ENCODE measurements around the gene FTH1. TPM values are rescaled to one million over a fixed set of nuclear protein-coding genes. Genes with fewer than 3 reads are reported as not detected.

The FTH1 gene
- total RNA-seq, 1 donor from 2014 or later = 585 TPM

GRCh38 chr11:62000539-62001446, 33.4 kb upstream of the FTH1 start:
- H3K36me3 Mint-ChIP-seq (ENCODE audit: low read depth) = peaks cover 7% of the 10 kb centered on the region
- intact Hi-C loops (cut with micrococcal nuclease) = no loop called here
- no peak for DNase-seq (ENCODE audit: low spot score)
- no peak overlapping the region for H3K27ac Mint-ChIP-seq
- H3K4me1 Mint-ChIP-seq (ENCODE audit: low read depth) = no peaks in the 10 kb centered on the region
- peaks cover 9% of the 10 kb centered on the region for H3K9me3 Mint-ChIP-seq
- H3K4me3 Mint-ChIP-seq (ENCODE audit: low read depth) = no peak overlapping the region
- no peaks in the 10 kb centered on the region for H3K27me3 Mint-ChIP-seq (ENCODE audit: low read depth)

- peaks cover 7% of the 10 kb centered on the region for H3K36me3 Mint-ChIP-seq (ENCODE audit: low read depth)
- intact Hi-C loops (cut with micrococcal nuclease) = no loop called here
- no peaks in the 10 kb centered on the region for H3K27me3 Mint-ChIP-seq (ENCODE audit: low read depth)
- peaks cover 9% of the 10 kb centered on the region for H3K9me3 Mint-ChIP-seq
- DNase-seq (ENCODE audit: low spot score) = no peak
- no peaks in the 10 kb centered on the region for H3K4me1 Mint-ChIP-seq (ENCODE audit: low read depth)
- H3K27ac Mint-ChIP-seq = no peak overlapping the region
- H3K4me3 Mint-ChIP-seq (ENCODE audit: low read depth) = no peak overlapping the region
Observed at GRCh38 chr11:61999141-61999975, 31.9 kb upstream of the FTH1 start.

GRCh38 chr11:61996933-61997332, 29.5 kb upstream of the FTH1 start:
- H3K4me1 Mint-ChIP-seq (ENCODE audit: low read depth) = no peaks in the 10 kb centered on the region
- peaks cover 9% of the 10 kb centered on the region for H3K9me3 Mint-ChIP-seq
- no peaks in the 10 kb centered on the region for H3K27me3 Mint-ChIP-seq (ENCODE audit: low read depth)
- no peak overlapping the region for H3K27ac Mint-ChIP-seq
- intact Hi-C loops (cut with micrococcal nuclease) = no loop called here
- no peak for DNase-seq (ENCODE audit: low spot score)
- no peak overlapping the region for H3K4me3 Mint-ChIP-seq (ENCODE audit: low read depth)
- H3K36me3 Mint-ChIP-seq (ENCODE audit: low read depth) = peaks cover 7% of the 10 kb centered on the region

- H3K27ac Mint-ChIP-seq = no peak overlapping the region
- peaks cover 4% of the 10 kb centered on the region for H3K27me3 Mint-ChIP-seq (ENCODE audit: low read depth)
- intact Hi-C loops (cut with micrococcal nuclease) = no loop called here
- no peaks in the 10 kb centered on the region for H3K4me1 Mint-ChIP-seq (ENCODE audit: low read depth)
- H3K36me3 Mint-ChIP-seq (ENCODE audit: low read depth) = peaks cover 7% of the 10 kb centered on the region
- H3K4me3 Mint-ChIP-seq (ENCODE audit: low read depth) = no peak overlapping the region
- H3K9me3 Mint-ChIP-seq = peaks cover 9% of the 10 kb centered on the region
- DNase-seq (ENCODE audit: low spot score) = no peak
Observed at GRCh38 chr11:61994981-61995380, 27.5 kb upstream of the FTH1 start.

- intact Hi-C loops (cut with micrococcal nuclease) = no loop called here
- H3K4me1 Mint-ChIP-seq (ENCODE audit: low read depth) = no peaks in the 10 kb centered on the region
- peaks cover 27% of the 10 kb centered on the region for H3K9me3 Mint-ChIP-seq
- peaks cover 30% of the 10 kb centered on the region for H3K27me3 Mint-ChIP-seq (ENCODE audit: low read depth)
- DNase-seq (ENCODE audit: low spot score) = no peak
- no peak overlapping the region for H3K4me3 Mint-ChIP-seq (ENCODE audit: low read depth)
- no peak overlapping the region for H3K27ac Mint-ChIP-seq
- H3K36me3 Mint-ChIP-seq (ENCODE audit: low read depth) = peaks cover 3% of the 10 kb centered on the region
Observed at GRCh38 chr11:61985869-61986268, 18.4 kb upstream of the FTH1 start.

- Mint-ChIP-seq H3K9me3 (peaks cover 21% of the 10 kb centered on the region), H3K27me3 (ENCODE audit: low read depth) (peaks cover 11% of the 10 kb centered on the region), H3K4me3 (ENCODE audit: low read depth) (no peak overlapping the region), H3K36me3 (ENCODE audit: low read depth) (peaks cover 3% of the 10 kb centered on the region), H3K27ac (no peak overlapping the region), H3K4me1 (ENCODE audit: low read depth) (no peaks in the 10 kb centered on the region)
- intact Hi-C loops (cut with micrococcal nuclease) = no loop called here
- DNase-seq (ENCODE audit: low spot score) = no peak
Observed at GRCh38 chr11:61983419-61983818, 16.0 kb upstream of the FTH1 start.

GRCh38 chr11:61980783-61981541, 13.5 kb upstream of the FTH1 start:
- no peak overlapping the region for H3K27ac Mint-ChIP-seq
- peaks cover 2% of the 10 kb centered on the region for H3K27me3 Mint-ChIP-seq (ENCODE audit: low read depth)
- intact Hi-C loops (cut with micrococcal nuclease) = no loop called here
- no peak for DNase-seq (ENCODE audit: low spot score)
- H3K36me3 Mint-ChIP-seq (ENCODE audit: low read depth) = no peaks in the 10 kb centered on the region
- H3K4me3 Mint-ChIP-seq (ENCODE audit: low read depth) = no peak overlapping the region
- H3K4me1 Mint-ChIP-seq (ENCODE audit: low read depth) = peaks cover 4% of the 10 kb centered on the region
- peaks cover 4% of the 10 kb centered on the region for H3K9me3 Mint-ChIP-seq

GRCh38 chr11:61978703-61979661, 11.5 kb upstream of the FTH1 start:
- no peaks in the 10 kb centered on the region for H3K36me3 Mint-ChIP-seq (ENCODE audit: low read depth)

GRCh38 chr11:61976813-61977475, 9.5 kb upstream of the FTH1 start:
- H3K27me3 Mint-ChIP-seq (ENCODE audit: low read depth) = no peaks in the 10 kb centered on the region
- intact Hi-C loops (cut with micrococcal nuclease) = no loop called here
- no peaks in the 10 kb centered on the region for H3K36me3 Mint-ChIP-seq (ENCODE audit: low read depth)
- no peak overlapping the region for H3K27ac Mint-ChIP-seq
- no peaks in the 10 kb centered on the region for H3K9me3 Mint-ChIP-seq
- H3K4me3 Mint-ChIP-seq (ENCODE audit: low read depth) = no peak overlapping the region
- peak; percentile 7 for DNase-seq (ENCODE audit: low spot score)
- H3K4me1 Mint-ChIP-seq (ENCODE audit: low read depth) = peaks cover 18% of the 10 kb centered on the region

More at GRCh38 chr11:61978703-61979661, 11.5 kb upstream of the FTH1 start:
- Mint-ChIP-seq H3K27ac (no peak overlapping the region), H3K4me1 (ENCODE audit: low read depth) (peaks cover 6% of the 10 kb centered on the region), H3K27me3 (ENCODE audit: low read depth) (no peaks in the 10 kb centered on the region), H3K9me3 (no peaks in the 10 kb centered on the region), H3K4me3 (ENCODE audit: low read depth) (no peak overlapping the region)
- no peak for DNase-seq (ENCODE audit: low spot score)
- intact Hi-C loops (cut with micrococcal nuclease) = no loop called here

GRCh38 chr11:61976420-61976800, 9.0 kb upstream of the FTH1 start:
- Mint-ChIP-seq H3K4me3 (ENCODE audit: low read depth) (no peak overlapping the region), H3K4me1 (ENCODE audit: low read depth) (peaks cover 23% of the 10 kb centered on the region), H3K27ac (no peak overlapping the region), H3K27me3 (ENCODE audit: low read depth) (no peaks in the 10 kb centered on the region), H3K36me3 (ENCODE audit: low read depth) (no peaks in the 10 kb centered on the region), H3K9me3 (no peaks in the 10 kb centered on the region)
- no peak for DNase-seq (ENCODE audit: low spot score)
- intact Hi-C loops (cut with micrococcal nuclease) = no loop called here

GRCh38 chr11:61975638-61976419, 8.4 kb upstream of the FTH1 start:
- Mint-ChIP-seq H3K4me1 (ENCODE audit: low read depth) (peaks cover 29% of the 10 kb centered on the region), H3K9me3 (no peaks in the 10 kb centered on the region), H3K36me3 (ENCODE audit: low read depth) (no peaks in the 10 kb centered on the region), H3K27me3 (ENCODE audit: low read depth) (no peaks in the 10 kb centered on the region), H3K4me3 (ENCODE audit: low read depth) (no peak overlapping the region), H3K27ac (no peak overlapping the region)
- intact Hi-C loops (cut with micrococcal nuclease) = no loop called here
- no peak for DNase-seq (ENCODE audit: low spot score)

Data from activated T-helper 2 cell treated with anti-CD3 and anti-CD28 coated beads, Interferon-gamma antibody, Interleukin-2, Interleukin-4, amounts not matched to agents 10 μg/mL and 5 μg/mL and 100 μg/mL, durations not matched to agents 14 hours and 24 hours and 36 hours (primary cell).